ENCODE measurements around the gene ZNF512B. TPM values are rescaled to one million over a fixed set of nuclear protein-coding genes. Genes with fewer than 3 reads are reported as not detected.
A peak's percentile ranks its signal among the peaks of the same experiment; 100 is the strongest.

Gene ZNF512B
- total and polyA plus RNA-seq, 2 experiments from 2014 or later, result 6.1 to 28.8 TPM

GRCh38 chr20:63955281-63955826, 14.4 kb downstream of the ZNF512B start:
- peaks cover 34% of the 10 kb centered on the region for H3K4me1 Mint-ChIP-seq
- Histone ChIP-seq H3K4me3 (peak overlapping the region; percentile 92), H3K27ac (ENCODE audit: low read depth) (no peak overlapping the region), H3K79me2 (replicated peaks; ENCODE audit: insufficient read depth) (peaks cover 53% of the 10 kb centered on the region), H2AFZ (peak overlapping the region; percentile 91; the same call in 1 of the 2 replicates), H3K36me3 (ENCODE audit: insufficient read depth) (no peaks in the 10 kb centered on the region), H3K4me1 (ENCODE audit: insufficient read depth) (peaks cover 18% of the 10 kb centered on the region), H3K4me2 (peak overlapping the region; percentile 90), H3K9me2 (ENCODE audit: insufficient read depth) (no peaks in the 10 kb centered on the region), H3F3A (replicated peaks; ENCODE audit: low read depth) (0 out of 2 replicates have a peak, but pooled peaks cover 11% of the 10 kb centered on the region), H4K20me1 (replicated peaks; ENCODE audit: insufficient read depth) (peaks cover 17% of the 10 kb centered on the region), H3K27me3 (ENCODE audit: insufficient read depth) (no peaks in the 10 kb centered on the region)
- peaks cover 13% of the 10 kb centered on the region; the same call in 2 of the 3 replicates for H3K36me3 Mint-ChIP-seq (ENCODE audit: low read depth)
- H3K27ac Mint-ChIP-seq, result no peak overlapping the region
- TF ChIP-seq CTCF (conservative IDR thresholded peaks at IDR 0.05; ENCODE audit: low read depth in 2 of 2), result peak in 1 of 2 experiments; percentile 53; a peak in 3 of 4 replicates
- no peak for TF ChIP-seq EZH2 (IDR thresholded peaks at IDR 0.05; ENCODE audit: low read depth, unreplicated experiment)
- DNase-seq (ENCODE audit: low spot score) (peak; percentile 44), ATAC-seq (peak; percentile 2)
- H3K9me3 Mint-ChIP-seq, result no peaks in the 10 kb centered on the region
- peaks cover 16% of the 10 kb centered on the region for H3K27me3 Mint-ChIP-seq (ENCODE audit: insufficient read depth, low read depth, poor library complexity)
- peak overlapping the region; percentile 80 for H3K4me3 Mint-ChIP-seq

GRCh38 chr20:63953764-63954429, 15.8 kb downstream of the ZNF512B start:
- H2AFZ ChIP-seq, result no peak overlapping the region
- H3K27ac ChIP-seq (ENCODE audit: low read depth), result no peak overlapping the region
- ATAC-seq, result no peak
- TF ChIP-seq EZH2 (IDR thresholded peaks at IDR 0.05; ENCODE audit: low read depth, unreplicated experiment), result no peak
- no peak for TF ChIP-seq EZH2phosphoT487 (IDR thresholded peaks at IDR 0.05; ENCODE audit: unreplicated experiment)
- no peak for TF ChIP-seq ZNF331 (CRISPR knock-in tag; IDR thresholded peaks at IDR 0.05; ENCODE audit: low read depth)
- TF ChIP-seq CTCF (conservative IDR thresholded peaks at IDR 0.05; ENCODE audit: low read depth in 2 of 2), result no peak
- TF ChIP-seq CREB1 (CRISPR knock-in tag; IDR thresholded peaks at IDR 0.05; ENCODE audit: low read depth), result no peak
- TF ChIP-seq, protein P1, sequence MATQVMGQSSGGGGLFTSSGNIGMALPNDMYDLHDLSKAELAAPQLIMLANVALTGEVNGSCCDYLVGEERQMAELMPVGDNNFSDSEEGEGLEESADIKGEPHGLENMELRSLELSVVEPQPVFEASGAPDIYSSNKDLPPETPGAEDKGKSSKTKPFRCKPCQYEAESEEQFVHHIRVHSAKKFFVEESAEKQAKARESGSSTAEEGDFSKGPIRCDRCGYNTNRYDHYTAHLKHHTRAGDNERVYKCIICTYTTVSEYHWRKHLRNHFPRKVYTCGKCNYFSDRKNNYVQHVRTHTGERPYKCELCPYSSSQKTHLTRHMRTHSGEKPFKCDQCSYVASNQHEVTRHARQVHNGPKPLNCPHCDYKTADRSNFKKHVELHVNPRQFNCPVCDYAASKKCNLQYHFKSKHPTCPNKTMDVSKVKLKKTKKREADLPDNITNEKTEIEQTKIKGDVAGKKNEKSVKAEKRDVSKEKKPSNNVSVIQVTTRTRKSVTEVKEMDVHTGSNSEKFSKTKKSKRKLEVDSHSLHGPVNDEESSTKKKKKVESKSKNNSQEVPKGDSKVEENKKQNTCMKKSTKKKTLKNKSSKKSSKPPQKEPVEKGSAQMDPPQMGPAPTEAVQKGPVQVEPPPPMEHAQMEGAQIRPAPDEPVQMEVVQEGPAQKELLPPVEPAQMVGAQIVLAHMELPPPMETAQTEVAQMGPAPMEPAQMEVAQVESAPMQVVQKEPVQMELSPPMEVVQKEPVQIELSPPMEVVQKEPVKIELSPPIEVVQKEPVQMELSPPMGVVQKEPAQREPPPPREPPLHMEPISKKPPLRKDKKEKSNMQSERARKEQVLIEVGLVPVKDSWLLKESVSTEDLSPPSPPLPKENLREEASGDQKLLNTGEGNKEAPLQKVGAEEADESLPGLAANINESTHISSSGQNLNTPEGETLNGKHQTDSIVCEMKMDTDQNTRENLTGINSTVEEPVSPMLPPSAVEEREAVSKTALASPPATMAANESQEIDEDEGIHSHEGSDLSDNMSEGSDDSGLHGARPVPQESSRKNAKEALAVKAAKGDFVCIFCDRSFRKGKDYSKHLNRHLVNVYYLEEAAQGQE (IDR thresholded peaks at IDR 0.05; ENCODE audit: unreplicated experiment), result no peak
- no peak for TF ChIP-seq POLR2AphosphoS5 (IDR thresholded peaks at IDR 0.05; ENCODE audit: low read depth)

More at GRCh38 chr20:63953764-63954429, 15.8 kb downstream of the ZNF512B start:
- no peaks in the 10 kb centered on the region for H3K36me3 ChIP-seq (ENCODE audit: insufficient read depth)
- peaks cover 6% of the 10 kb centered on the region; the same call in 2 of the 3 replicates for H3K36me3 Mint-ChIP-seq (ENCODE audit: low read depth)
- H3K27ac Mint-ChIP-seq, result no peak overlapping the region
- peaks cover 35% of the 10 kb centered on the region for H3K4me1 Mint-ChIP-seq
- peaks cover 16% of the 10 kb centered on the region for H3K27me3 Mint-ChIP-seq (ENCODE audit: insufficient read depth, low read depth, poor library complexity)
- no peak overlapping the region for H3K4me2 ChIP-seq
- H3K79me2 ChIP-seq (replicated peaks; ENCODE audit: insufficient read depth), result peaks cover 66% of the 10 kb centered on the region
- H3K27me3 ChIP-seq (ENCODE audit: insufficient read depth), result no peaks in the 10 kb centered on the region
- peaks cover 17% of the 10 kb centered on the region for H3F3A ChIP-seq (replicated peaks; ENCODE audit: low read depth)
- DNase-seq (ENCODE audit: low spot score), result no peak
- peak overlapping the region; percentile 80 for H3K4me3 Mint-ChIP-seq
- H3K4me3 ChIP-seq, result no peak overlapping the region; the same call in 1 of the 2 replicates
- H4K20me1 ChIP-seq (replicated peaks; ENCODE audit: insufficient read depth), result peaks cover 17% of the 10 kb centered on the region
- no peaks in the 10 kb centered on the region for H3K9me2 ChIP-seq (ENCODE audit: insufficient read depth)
- H3K9me3 Mint-ChIP-seq, result no peaks in the 10 kb centered on the region
- peaks cover 22% of the 10 kb centered on the region for H3K4me1 ChIP-seq (ENCODE audit: insufficient read depth)
